ENCODE results near the gene HDHD2.

- TF ChIP-seq, protein P1, sequence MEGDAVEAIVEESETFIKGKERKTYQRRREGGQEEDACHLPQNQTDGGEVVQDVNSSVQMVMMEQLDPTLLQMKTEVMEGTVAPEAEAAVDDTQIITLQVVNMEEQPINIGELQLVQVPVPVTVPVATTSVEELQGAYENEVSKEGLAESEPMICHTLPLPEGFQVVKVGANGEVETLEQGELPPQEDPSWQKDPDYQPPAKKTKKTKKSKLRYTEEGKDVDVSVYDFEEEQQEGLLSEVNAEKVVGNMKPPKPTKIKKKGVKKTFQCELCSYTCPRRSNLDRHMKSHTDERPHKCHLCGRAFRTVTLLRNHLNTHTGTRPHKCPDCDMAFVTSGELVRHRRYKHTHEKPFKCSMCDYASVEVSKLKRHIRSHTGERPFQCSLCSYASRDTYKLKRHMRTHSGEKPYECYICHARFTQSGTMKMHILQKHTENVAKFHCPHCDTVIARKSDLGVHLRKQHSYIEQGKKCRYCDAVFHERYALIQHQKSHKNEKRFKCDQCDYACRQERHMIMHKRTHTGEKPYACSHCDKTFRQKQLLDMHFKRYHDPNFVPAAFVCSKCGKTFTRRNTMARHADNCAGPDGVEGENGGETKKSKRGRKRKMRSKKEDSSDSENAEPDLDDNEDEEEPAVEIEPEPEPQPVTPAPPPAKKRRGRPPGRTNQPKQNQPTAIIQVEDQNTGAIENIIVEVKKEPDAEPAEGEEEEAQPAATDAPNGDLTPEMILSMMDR (conservative IDR thresholded peaks at IDR 0.05) = no peak
- no peak for TF ChIP-seq ZFX (IDR thresholded peaks at IDR 0.05)
Observed at GRCh38 chr18:47081578-47081977, 68.7 kb downstream of the HDHD2 start.

All from C4-2B (cell line).